Effector memory CD8-positive, alpha-beta T cell (primary cell): ENCODE data around the gene FAH.

Experiments used
- ATAC-seq: fragments of 150-1000 bp; cut with Tn5 transposase; replicated peaks from 2 replicates; pipeline ENCODE4 v1.10.0; 2021; ENCODE audit warnings: mild to moderate bottlenecking, moderate library complexity
- DNase-seq, 3 experiments: peaks; one replicate each; pipeline ENCODE4 v3.0.0; 2021
- H3K27ac Mint-ChIP-seq, 2 donors: one replicate each; pipeline ENCODE4 v1.8.0; 2022; ENCODE audit warnings: mild to moderate bottlenecking in 2 of 2, mixed read lengths in 2 of 2, moderate library complexity in 2 of 2
- H3K27me3 Mint-ChIP-seq, 2 donors: one replicate each; pipeline ENCODE4 v1.8.0; 2022; ENCODE audit warnings: mixed read lengths in 2 of 2
- H3K36me3 Mint-ChIP-seq: one replicate; pipeline ENCODE4 v1.8.0; 2022; ENCODE audit warnings: mild to moderate bottlenecking, moderate library complexity, mixed read lengths; ENCODE audit not compliant: insufficient read depth
- H3K4me1 Mint-ChIP-seq, 2 donors: one replicate each; pipeline ENCODE4 v1.8.0; 2022; ENCODE audit warnings: low read depth in 2 of 2, mixed read lengths in 2 of 2
- H3K4me3 Mint-ChIP-seq, 2 donors: one replicate each; pipeline ENCODE4 v1.8.0; 2022; ENCODE audit warnings: mild to moderate bottlenecking in 2 of 2, mixed read lengths in 2 of 2, moderate library complexity in 2 of 2
- H3K9me3 Mint-ChIP-seq, 2 donors: one replicate each; pipeline ENCODE4 v1.8.0; 2022; ENCODE audit warnings: mixed read lengths in 2 of 2
- total RNA-seq, 9 experiments: gene quantifications; one replicate each; lab custom pipeline; 2026; lab: John Stamatoyannopoulos, UW

Gene FAH
- 3.4 to 32.1 (median 11.8) reads per million in 9 experiments for total RNA-seq

GRCh38 chr15:80152896-80153876 lies at the start of gene FAH:
Gene FAH, plus strand, starts transcription at chr15:80152999. Its CDS starts 56 bp downstream, at chr15:80153055.
- peak within 1 kb of the TSS; percentile 89 to 90 for H3K27ac Mint-ChIP-seq
- no peaks in the 10 kb centered on the region for H3K27me3 Mint-ChIP-seq
- peak; percentile 27 to 44 (median 30) for DNase-seq
- peaks cover 12 to 14% of the 10 kb centered on the region in 2 donors for H3K4me1 Mint-ChIP-seq
- H3K4me3 Mint-ChIP-seq, result peak within 1 kb of the TSS; percentile 86 to 91
- H3K36me3 Mint-ChIP-seq, result no peaks in the 10 kb centered on the region
- ATAC-seq, result peak; percentile 60
- H3K9me3 Mint-ChIP-seq, result no peaks in the 10 kb centered on the region

DNA sequence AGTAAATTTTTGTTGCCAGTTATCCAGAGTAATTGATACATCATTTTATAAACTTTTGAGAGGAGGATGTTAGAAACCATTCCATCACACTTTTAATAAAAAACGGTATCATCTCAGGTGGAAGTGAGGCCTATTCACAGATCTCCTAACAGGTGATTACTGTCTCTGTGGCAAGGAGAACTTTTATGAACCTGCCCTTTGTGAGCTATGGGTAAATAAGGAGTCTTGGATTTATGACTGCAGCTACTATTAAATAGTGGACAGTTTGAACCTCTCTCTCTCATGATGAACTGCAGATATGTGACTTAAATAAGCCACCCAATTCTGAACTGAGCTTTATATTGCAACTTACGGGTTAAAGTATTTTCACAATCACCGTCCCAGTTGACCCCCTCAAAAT lies 47.6 kb upstream of the FAH start:
- no peaks in the 10 kb centered on the region for H3K9me3 Mint-ChIP-seq
- H3K4me3 Mint-ChIP-seq, result no peak overlapping the region
- no peak for DNase-seq
- peaks cover 30 to 51% of the 10 kb centered on the region in 2 donors for H3K4me1 Mint-ChIP-seq
- H3K27me3 Mint-ChIP-seq, result no peaks in the 10 kb centered on the region
- no peak for ATAC-seq
- H3K36me3 Mint-ChIP-seq, result peaks cover 29% of the 10 kb centered on the region
- peak overlapping the region in 1 of 2 donors; percentile 44 for H3K27ac Mint-ChIP-seq

DNA sequence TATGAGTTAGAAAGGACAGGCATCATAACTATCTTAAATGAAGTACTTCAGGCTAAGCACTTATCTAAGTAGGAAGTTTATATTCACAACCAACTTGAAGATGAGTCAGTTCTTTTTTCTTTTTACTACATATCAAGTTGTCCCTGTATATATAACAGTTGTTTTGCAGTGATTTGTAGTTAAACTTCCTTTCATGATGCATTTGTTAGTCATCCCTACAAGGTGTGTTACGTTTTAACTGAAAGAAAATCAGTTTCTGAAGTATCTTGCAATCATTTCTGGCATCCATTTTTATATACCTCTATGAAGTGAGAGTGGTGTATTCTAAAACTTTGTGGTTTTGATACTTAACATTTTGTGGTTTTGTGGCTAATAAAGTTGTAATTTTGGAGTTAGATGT lies 47.2 kb upstream of the FAH start:
- Mint-ChIP-seq H3K4me3 (no peak overlapping the region), H3K27ac (peak overlapping the region in 1 of 2 donors; percentile 44), H3K27me3 (no peaks in the 10 kb centered on the region), H3K36me3 (peaks cover 29% of the 10 kb centered on the region), H3K4me1 (peaks cover 30 to 51% of the 10 kb centered on the region in 2 donors), H3K9me3 (no peaks in the 10 kb centered on the region)
- DNase-seq, result no peak
- ATAC-seq, result no peak

DNA sequence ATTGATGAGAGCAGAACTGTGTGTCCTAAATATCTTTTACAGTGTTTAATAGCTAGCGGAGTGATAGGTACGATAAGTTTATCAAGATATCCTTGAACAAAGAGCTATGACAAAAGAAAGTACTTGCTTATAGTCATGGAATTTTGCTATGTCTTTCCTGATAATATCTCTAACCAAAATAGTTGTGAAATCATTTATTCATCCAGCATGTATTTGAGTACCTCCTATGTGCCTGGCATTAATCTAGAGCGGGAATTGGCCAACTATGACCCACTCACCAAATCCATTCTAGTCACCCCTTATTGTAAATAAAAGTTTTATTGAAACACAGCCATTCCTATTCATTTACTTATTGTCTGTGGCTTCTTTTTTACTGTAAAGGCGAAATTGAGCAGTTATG lies 46.7 kb upstream of the FAH start:
- peaks cover 24% of the 10 kb centered on the region for H3K36me3 Mint-ChIP-seq
- no peaks in the 10 kb centered on the region for H3K9me3 Mint-ChIP-seq
- no peaks in the 10 kb centered on the region for H3K27me3 Mint-ChIP-seq
- H3K27ac Mint-ChIP-seq, result peak overlapping the region in 1 of 2 donors; percentile 44
- no peak for DNase-seq
- ATAC-seq, result no peak
- H3K4me1 Mint-ChIP-seq, result peaks cover 30 to 51% of the 10 kb centered on the region in 2 donors
- H3K4me3 Mint-ChIP-seq, result no peak overlapping the region

GRCh38 chr15:80107204-80107603 lies 45.6 kb upstream of the FAH start:
- DNase-seq (no peak), ATAC-seq (no peak)
- Mint-ChIP-seq H3K36me3 (peaks cover 19% of the 10 kb centered on the region), H3K27ac (no peak overlapping the region), H3K9me3 (no peaks in the 10 kb centered on the region), H3K4me1 (peaks cover 30 to 49% of the 10 kb centered on the region in 2 donors), H3K4me3 (no peak overlapping the region), H3K27me3 (no peaks in the 10 kb centered on the region)

GRCh38 chr15:80107774-80108173 lies 45.0 kb upstream of the FAH start:
- no peak overlapping the region for H3K4me3 Mint-ChIP-seq
- DNase-seq, result no peak
- no peaks in the 10 kb centered on the region for H3K27me3 Mint-ChIP-seq
- peaks cover 18% of the 10 kb centered on the region for H3K36me3 Mint-ChIP-seq
- ATAC-seq, result no peak
- peaks cover 26 to 49% of the 10 kb centered on the region in 2 donors for H3K4me1 Mint-ChIP-seq
- no peaks in the 10 kb centered on the region for H3K9me3 Mint-ChIP-seq
- peak overlapping the region in 1 of 2 donors; percentile 27 for H3K27ac Mint-ChIP-seq

GRCh38 chr15:80109388-80109787 lies 43.4 kb upstream of the FAH start:
- H3K4me3 Mint-ChIP-seq, result no peak overlapping the region
- H3K27ac Mint-ChIP-seq, result no peak overlapping the region
- peaks cover 31 to 57% of the 10 kb centered on the region in 2 donors for H3K4me1 Mint-ChIP-seq
- H3K27me3 Mint-ChIP-seq, result no peaks in the 10 kb centered on the region
- H3K9me3 Mint-ChIP-seq, result no peaks in the 10 kb centered on the region
- peaks cover 12% of the 10 kb centered on the region for H3K36me3 Mint-ChIP-seq
- DNase-seq (no peak), ATAC-seq (no peak)

GRCh38 chr15:80110920-80111319 lies 41.9 kb upstream of the FAH start:
- Mint-ChIP-seq H3K27ac (no peak overlapping the region), H3K4me1 (peaks cover 25 to 50% of the 10 kb centered on the region in 2 donors), H3K9me3 (no peaks in the 10 kb centered on the region), H3K4me3 (no peak overlapping the region), H3K27me3 (no peaks in the 10 kb centered on the region), H3K36me3 (peaks cover 12% of the 10 kb centered on the region)
- DNase-seq (no peak), ATAC-seq (no peak)

DNA sequence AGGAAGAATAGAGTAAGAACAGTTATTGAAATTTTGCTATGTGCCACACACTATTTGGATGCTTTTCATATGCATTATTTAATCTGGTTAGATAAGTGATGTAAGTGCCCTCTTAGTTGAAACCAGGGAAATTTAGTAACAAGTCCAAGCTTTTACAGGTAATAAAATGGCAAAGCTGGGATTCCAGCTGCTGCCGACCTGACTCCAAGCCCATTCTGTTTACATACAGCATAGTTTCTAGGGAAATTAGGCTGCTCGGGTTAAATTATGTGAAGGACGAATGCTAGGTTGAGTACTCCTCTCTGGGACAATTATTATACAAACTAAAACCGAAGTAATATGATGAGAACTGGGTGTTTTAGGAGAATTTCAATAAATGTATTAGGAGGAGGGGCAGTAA lies 38.7 kb upstream of the FAH start:
- DNase-seq (no peak), ATAC-seq (no peak)
- H3K4me1 Mint-ChIP-seq, result peaks cover 15 to 39% of the 10 kb centered on the region in 2 donors
- no peak overlapping the region for H3K4me3 Mint-ChIP-seq
- no peaks in the 10 kb centered on the region for H3K9me3 Mint-ChIP-seq
- H3K27me3 Mint-ChIP-seq, result no peaks in the 10 kb centered on the region
- H3K36me3 Mint-ChIP-seq, result peaks cover 3% of the 10 kb centered on the region
- H3K27ac Mint-ChIP-seq, result no peak overlapping the region

GRCh38 chr15:80115021-80115420 lies 37.8 kb upstream of the FAH start:
- no peak overlapping the region for H3K4me3 Mint-ChIP-seq
- no peak for ATAC-seq

GRCh38 chr15:80118956-80119355 lies 33.8 kb upstream of the FAH start:
- H3K36me3 Mint-ChIP-seq, result peaks cover 22% of the 10 kb centered on the region
- DNase-seq (no peak), ATAC-seq (no peak)
- H3K4me1 Mint-ChIP-seq, result peaks cover 10 to 26% of the 10 kb centered on the region in 2 donors
- no peak overlapping the region for H3K27ac Mint-ChIP-seq
- no peaks in the 10 kb centered on the region for H3K9me3 Mint-ChIP-seq
- no peak overlapping the region for H3K4me3 Mint-ChIP-seq
- H3K27me3 Mint-ChIP-seq, result no peaks in the 10 kb centered on the region

More at GRCh38 chr15:80115021-80115420, 37.8 kb upstream of the FAH start:
- H3K27me3 Mint-ChIP-seq, result no peaks in the 10 kb centered on the region
- peaks cover 10 to 33% of the 10 kb centered on the region in 2 donors for H3K4me1 Mint-ChIP-seq
- peaks cover 3% of the 10 kb centered on the region for H3K36me3 Mint-ChIP-seq
- no peaks in the 10 kb centered on the region for H3K9me3 Mint-ChIP-seq
- no peak for DNase-seq
- no peak overlapping the region for H3K27ac Mint-ChIP-seq

DNA sequence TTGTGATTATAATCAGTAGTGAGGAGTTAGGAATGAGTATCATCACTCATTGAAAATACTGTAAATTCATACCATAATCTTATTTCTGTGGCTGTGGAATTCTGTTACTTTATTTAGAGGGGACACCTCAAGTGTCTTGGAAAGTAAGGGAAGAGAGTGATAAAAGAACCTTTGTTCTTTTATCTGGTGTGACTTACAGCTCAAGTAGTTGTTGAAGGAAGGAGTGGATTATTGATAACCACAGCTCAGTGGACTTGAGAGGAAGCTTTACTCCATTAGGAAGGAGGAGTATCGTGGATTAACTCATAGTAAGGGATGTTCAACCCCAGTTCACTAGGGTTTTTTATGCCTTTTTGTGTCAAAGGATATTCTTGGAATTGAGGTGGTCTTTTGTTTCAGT lies 32.2 kb upstream of the FAH start:
- DNase-seq (no peak), ATAC-seq (no peak)
- Mint-ChIP-seq H3K4me1 (peaks cover 7 to 22% of the 10 kb centered on the region in 2 donors), H3K27ac (no peak overlapping the region), H3K9me3 (no peaks in the 10 kb centered on the region), H3K36me3 (peaks cover 28% of the 10 kb centered on the region), H3K4me3 (no peak overlapping the region), H3K27me3 (no peaks in the 10 kb centered on the region)

- H3K27ac Mint-ChIP-seq, result no peak overlapping the region
- peaks cover 10 to 23% of the 10 kb centered on the region in 2 donors for H3K4me1 Mint-ChIP-seq
- H3K4me3 Mint-ChIP-seq, result no peak overlapping the region
- H3K27me3 Mint-ChIP-seq, result no peaks in the 10 kb centered on the region
- no peaks in the 10 kb centered on the region for H3K9me3 Mint-ChIP-seq
- peaks cover 37% of the 10 kb centered on the region for H3K36me3 Mint-ChIP-seq
- no peak for ATAC-seq
- no peak for DNase-seq
Measured at GRCh38 chr15:80121546-80121945, 31.3 kb upstream of the FAH start.

- ATAC-seq (no peak), DNase-seq (no peak)
- Mint-ChIP-seq H3K27ac (no peak overlapping the region), H3K27me3 (no peaks in the 10 kb centered on the region), H3K4me3 (no peak overlapping the region), H3K36me3 (peaks cover 47% of the 10 kb centered on the region), H3K4me1 (peaks cover 10 to 20% of the 10 kb centered on the region in 2 donors), H3K9me3 (no peaks in the 10 kb centered on the region)
Measured at GRCh38 chr15:80123034-80123433, 29.8 kb upstream of the FAH start.
